SK-N-MC (cell line): ENCODE results near the gene DZIP1.

Experiments used
- EZH2 ChIP-seq: fragments of 200-600 bp; sonication (generic); IDR thresholded peaks from one replicate; pipeline ENCODE4 v1.6.1; 2017; ENCODE audit warnings: antibody characterized with exemption
- FOXP2 ChIP-seq: optimal IDR thresholded peaks from 2 replicates; pipeline ENCODE3; 2011; ENCODE audit warnings: mild to moderate bottlenecking, moderate library complexity; ENCODE audit not compliant: insufficient read depth; ENCODE audit errors: extremely low read length, control extremely low read depth
- POLR2AphosphoS5 ChIP-seq: IDR thresholded peaks from 2 replicates; pipeline ENCODE4 v1.6.1; 2012; ENCODE audit warnings: mild to moderate bottlenecking, low read depth, low read length, borderline replicate concordance

- TF ChIP-seq EZH2 = no peak
- TF ChIP-seq POLR2AphosphoS5 = no peak
- TF ChIP-seq FOXP2 = no peak
These were observed 40.5 kb downstream of the DZIP1 start for GRCh38 chr13:95603887-95604555.
